GM19438 (cell line): ENCODE data around the gene NOL11.
"Not testable (repeated sequence)": the region's sequence is repeated elsewhere in the genome, so short reads cannot be mapped to it uniquely, and the experiment has no call there.

Experiments
- ATAC-seq: cut with Tn5 transposase; IDR thresholded peaks from one replicate; pipeline ENCODE4 v1.9.1; 2021; ENCODE audit warnings: low read depth; ENCODE audit not compliant: unreplicated experiment

NOL11 gene

DNA sequence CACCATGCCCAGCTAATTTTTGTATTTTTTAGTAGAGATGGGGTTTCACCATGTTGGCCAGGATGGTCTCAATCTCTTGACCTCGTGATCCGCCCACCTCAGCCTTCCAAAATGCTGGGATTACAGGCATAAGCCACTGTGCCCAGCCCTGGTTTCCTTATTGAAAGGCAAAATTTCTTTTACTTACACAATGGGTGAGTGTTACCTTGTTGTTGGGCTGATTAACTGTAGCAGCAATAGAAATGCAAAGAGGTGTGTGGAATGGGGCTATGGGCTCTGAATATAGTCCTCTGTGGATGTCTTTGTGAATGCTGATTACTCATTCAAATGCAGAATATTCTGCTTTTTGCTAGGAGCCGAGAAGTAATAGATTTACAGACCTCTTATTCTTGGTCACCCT is 34.4 kb downstream of the NOL11 start:
- ATAC-seq = not testable (repeated sequence)

DNA sequence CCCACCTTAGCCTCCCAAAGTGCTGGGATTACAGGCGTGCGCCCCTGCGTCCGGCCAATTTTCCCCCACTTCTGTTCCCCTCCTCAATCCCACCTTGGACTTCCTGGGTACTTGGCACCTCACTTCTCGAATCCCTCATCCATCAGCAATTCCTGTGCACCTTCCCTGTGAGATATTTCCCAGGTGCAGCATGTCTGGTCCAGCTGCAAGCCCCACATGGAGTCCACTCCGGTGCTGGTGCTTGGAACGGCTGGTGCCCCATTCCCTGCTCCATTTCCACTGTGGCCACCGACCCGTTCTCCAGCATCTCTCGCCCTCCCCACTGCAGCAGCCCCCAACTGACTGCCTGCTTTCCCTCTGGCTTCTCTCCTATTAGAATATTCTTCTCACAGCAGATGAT is 35.3 kb downstream of the NOL11 start:
- ATAC-seq = no peak

DNA sequence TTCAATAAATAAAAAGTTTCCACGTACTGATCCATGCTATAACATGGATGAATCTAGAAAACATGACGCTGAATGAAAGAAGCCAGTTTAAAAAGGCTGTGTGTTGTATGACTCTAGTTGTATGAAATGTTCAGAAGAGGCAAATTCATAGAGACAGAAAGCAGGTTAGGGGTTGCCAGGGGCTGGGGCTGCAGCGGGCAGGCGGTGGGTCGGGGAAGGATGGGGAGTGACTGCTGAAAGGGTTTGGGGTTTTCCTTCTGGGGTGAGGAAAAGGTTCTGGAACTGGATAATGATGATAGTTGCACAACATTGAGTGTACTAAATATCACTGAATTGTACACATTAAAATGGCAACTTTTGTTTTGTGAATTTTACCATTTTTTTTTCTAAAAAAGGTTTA is 36.3 kb downstream of the NOL11 start:
- ATAC-seq = no peak

DNA sequence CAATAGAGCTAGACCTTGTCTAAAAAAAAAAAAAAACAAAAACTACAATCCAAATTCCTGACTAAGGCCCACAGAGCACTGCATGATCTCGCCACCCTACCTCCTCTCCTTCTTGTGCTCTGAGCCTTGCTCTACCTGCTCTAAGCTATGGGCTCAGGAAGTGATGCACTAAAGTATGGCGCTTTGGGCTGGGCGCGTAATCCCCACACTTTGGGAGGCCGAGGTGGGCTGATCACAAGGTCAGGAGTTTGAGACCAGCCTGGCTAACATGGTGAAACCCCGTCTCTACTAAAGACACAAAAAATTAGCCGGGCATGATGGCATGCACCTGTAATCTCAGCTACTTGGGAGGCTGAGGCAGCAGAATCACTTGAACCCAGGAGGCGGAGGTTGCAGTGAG is 37.0 kb downstream of the NOL11 start:
- ATAC-seq = not testable (repeated sequence)

DNA sequence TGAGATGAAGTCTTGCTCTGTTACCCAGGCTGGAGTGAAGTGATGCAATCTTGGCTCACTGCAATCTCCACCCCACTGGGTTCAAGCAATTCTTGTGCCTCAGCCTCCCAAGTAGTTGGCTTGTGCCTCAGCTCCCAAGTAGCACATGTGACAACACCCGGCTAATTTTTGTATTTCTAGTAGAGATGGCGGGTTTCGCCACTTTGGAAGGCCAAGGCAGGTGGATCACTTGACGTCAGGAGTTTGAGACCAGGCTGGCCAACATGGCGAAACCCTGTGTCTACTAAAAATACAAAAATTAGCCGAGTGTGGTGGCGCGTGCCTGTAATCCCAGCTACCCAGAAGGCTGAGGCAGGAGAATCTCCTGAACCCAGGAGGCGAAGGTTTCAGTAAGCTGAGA is 39.0 kb downstream of the NOL11 start:
- not testable (repeated sequence) for ATAC-seq

DNA sequence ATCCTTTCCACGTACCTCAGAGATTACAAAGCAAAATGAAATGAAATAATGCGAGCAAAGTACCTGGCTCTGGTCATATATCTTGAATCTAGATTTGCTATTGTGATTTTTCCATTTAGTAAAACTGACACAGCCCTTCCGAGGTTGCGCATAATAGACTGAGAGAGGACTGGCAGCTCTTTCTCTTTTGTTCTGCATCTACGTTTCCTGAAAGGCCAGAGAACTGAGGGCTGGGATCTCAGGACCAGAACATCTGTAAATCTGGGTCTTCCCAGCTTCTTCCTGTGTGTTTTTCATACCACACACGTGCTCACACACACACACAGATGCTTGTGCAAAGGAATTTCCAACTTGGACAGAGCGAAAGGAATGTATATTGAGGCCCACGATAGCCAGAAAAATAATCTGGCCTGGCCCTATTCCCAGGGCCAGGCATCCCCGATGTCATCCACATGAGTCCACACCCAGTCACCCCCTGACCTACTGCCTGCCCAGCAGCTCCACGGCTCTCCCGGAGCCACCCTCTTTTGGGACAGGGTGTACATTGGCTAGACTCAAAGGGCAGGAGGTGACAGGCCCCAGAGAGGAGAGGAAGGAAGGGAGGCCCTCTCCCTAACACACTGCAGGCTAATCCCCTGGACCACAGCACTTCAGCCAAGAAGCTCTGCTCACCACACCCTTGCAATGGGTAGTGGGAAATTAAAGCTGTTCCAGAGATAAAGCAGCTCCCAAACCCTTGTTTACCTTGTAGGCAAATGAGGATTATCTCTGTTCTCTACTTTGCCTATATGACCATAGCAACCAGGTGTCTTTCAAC is 41.8 kb downstream of the NOL11 start:
- no peak for ATAC-seq

DNA sequence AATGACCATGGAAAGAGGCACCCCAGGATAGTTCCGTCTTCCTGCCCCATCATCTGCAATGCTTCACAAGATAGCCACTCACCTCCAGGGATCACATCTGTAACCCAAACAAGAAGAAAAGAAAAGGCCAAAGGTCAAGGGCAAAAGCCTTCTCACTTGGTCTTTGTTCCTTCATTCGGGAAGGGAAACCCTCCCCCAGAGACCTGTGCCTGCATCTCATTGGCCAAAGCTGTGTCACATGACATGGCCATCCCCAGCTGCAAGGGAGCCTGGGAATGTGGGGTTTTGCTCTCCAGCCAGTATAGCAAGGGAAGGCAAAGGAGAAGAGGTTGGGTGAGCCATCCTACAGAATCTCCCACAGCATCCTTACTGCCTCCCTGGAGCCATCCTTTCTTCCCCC is 47.9 kb downstream of the NOL11 start:
- no peak for ATAC-seq

DNA sequence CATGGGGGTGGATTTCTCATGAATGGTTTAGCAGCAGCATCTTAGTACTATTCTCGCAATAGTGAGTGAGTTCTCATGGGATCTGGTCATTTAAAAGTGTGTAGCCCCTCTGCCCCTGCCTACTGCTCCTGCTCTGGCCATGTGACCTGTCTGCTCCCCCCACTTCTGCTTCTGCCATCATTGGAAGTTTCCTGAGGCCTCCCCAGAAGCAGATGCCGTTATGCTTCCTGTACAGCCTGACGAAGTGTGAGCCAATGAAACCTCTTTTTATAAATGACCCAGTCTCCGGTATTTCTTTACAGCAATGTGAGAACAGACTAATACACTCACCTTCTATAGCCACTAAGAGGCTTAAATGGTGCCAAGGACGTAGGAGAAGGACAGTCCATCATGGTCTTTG is 51.5 kb downstream of the NOL11 start:
- ATAC-seq = no peak

DNA sequence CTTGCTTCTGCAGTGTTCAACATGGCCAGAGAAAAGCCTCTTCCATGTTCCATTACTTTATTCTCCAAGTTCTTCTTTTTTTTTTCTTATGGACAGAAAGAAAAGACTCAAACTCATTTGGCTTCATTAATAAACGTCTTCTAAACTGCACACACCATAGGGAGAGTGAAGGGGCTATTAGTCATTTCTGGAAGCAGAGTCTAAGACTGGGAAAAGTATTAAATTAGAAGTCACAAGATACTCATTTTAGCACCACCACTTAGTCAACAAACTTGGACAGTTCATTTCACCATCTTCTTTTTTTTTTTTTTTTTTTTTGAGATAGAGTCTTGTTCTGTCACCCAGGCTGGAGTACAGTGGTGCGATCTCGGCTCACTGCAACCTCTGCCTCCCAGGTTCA is 52.8 kb downstream of the NOL11 start:
- no peak for ATAC-seq

DNA sequence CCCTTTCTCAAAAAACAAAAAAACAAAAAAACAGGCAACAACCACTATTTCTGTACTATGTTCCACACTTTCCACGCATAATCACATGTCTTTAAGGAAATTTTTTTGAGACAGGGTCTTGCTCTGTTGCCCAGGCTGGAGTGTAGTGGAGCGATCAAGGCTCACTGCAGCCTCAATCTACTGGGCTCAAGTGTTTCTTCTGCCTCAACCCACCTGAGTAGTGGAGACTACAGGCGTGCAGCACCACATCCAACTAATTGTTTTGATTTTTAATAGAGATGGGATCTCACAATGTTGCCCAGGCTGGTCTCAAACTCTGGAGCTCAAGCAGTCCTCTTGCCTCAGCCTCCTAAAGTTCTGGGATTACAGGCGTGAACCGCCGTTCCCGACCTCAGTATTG is 54.9 kb downstream of the NOL11 start:
- no peak for ATAC-seq

DNA sequence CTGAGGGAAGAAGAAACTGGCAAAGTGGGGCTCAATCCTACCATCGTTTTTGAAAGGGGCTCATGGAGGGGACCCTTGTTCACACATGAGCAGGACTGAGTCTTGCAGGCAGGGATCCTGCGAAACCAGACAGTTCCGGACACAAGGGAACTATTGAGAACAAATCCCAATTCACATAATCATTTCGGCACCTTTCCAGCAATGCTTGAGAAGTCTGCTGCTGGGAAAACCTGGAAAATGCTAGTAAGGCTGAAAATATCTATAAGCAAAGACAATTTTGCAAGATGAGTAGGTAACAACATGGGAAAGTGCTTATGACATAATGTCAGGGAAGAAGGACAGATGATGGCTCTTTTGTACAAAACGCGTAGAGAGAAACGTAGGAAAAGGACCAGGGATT is 55.5 kb downstream of the NOL11 start:
- ATAC-seq = no peak

DNA sequence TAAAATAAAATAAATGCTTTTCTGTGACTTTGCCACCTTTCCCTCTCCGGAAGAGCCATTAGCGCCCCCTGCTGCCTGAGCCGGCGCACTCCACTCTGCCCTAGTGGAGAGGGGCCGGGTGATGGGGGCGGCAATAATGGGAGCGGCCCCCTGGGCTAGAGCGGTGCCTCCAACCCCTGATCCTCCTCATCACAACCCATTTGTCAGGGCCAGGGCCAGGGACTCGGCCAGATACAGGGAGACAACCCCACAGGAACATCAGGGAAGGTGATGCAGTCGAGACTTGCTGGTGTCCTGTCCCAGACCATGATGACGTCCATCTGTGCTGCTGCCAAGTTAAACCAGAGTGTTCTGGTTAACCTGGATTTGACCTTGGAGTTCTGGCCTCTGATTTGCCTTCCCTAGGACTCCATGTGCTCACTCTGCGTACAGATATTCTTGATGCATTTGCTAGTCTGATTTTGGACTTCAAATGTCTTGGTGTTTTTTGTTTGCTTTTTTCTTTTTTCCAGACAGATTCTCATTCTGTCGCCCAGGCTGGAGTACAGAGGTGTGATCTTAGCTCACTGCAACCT is 61.4 kb downstream of the NOL11 start:
- no peak for ATAC-seq

DNA sequence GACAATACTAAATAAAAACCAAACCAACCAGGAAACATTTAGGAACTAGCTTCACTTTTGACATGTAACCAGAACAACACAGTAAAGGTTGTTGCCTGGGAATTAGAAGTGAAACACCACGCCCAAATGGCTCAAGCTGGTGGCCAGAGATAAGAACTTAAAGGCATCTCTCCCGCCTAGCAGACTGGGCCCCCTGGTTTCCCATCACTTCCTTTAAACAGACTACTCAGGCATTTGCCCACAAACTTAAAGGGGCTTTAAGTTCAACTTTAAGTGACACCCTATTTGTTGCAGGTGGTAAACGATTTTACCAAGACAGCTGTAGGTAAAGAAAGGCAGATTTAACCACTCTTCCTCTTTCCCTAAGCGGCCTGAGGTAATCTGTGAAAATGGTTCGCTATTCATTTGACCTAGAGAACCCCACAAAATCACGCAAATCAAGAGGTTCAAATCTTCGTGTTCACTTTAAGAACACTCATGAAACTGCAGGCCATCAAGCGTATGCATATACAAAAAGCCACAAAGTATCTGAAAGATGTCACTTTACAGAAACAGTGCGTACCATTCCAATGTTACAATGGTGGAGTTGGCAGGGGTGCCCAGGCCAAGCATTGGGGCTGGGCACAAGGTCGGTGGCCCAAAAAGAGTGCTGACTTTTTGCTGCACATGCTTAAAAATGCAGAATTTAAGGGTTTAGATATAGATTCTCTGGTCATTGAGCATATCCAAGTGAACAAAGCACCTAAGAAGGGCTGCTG is 66.8 kb downstream of the NOL11 start:
- no peak for ATAC-seq

DNA sequence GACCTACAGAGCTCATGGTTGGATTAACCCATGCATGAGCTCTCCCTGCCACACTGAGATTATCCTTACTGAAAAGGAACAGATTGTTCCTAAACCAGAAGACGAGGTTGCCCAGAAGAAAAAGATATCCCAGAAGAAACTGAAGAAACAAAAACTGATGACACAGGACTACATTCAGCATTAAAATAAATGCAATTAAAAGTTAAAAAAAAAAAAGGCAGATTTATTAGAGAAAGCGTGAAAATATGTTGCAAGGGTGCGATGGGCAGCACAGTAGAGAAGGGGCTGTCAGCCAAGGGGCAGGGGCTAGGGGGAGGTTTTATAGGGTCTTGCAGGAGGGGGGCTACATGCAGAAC is 67.4 kb downstream of the NOL11 start:
- no peak for ATAC-seq

DNA sequence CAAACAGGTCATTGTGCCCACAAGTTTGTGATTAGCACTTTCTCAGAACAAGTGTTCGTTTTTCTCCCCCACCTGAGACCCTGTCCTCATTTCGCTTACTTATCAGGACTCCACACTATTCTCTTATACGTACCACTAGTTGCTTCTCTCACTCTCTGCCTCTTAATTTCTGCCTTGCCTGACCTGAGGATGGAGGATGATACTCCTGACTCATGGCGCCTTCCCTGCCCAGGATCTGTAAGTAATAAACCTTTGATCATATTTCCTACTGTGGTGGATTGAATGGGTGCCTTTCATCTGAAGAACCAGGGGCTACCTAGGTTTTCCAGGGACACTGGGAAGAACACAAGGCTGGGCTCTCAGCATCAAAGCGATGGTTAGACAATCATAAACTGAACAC is 67.8 kb downstream of the NOL11 start:
- ATAC-seq = no peak
